HG03280 (cell line): ENCODE measurements around the gene COMT.
"Not testable (repeated sequence)": the region's sequence is repeated elsewhere in the genome, so short reads cannot be mapped to it uniquely, and the experiment has no call there.

ENCODE experiments used
- ATAC-seq: cut with Tn5 transposase; IDR thresholded peaks from one replicate; pipeline ENCODE4 v1.9.1; 2021; ENCODE audit warnings: mild to moderate bottlenecking, moderate library complexity; ENCODE audit not compliant: unreplicated experiment

The COMT gene

DNA sequence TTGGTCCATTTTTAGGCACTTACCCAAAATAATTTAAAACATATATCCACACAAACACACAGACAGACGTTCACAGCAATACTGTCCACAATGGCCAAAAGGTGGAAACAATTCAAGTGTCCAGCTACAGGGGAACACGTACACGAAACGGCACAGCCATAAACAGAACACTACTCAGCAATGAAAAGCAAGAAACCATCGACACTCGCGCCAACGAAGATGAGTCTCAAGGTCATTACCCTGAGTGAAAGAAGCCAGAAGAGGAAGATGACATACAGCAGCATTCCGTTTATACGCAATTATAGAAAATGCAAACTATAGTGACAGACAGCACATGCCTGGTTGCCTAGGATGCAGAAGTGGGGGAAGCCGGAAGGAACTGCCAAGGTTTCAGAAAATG is 13.4 kb upstream of the COMT start:
- no peak for ATAC-seq

DNA sequence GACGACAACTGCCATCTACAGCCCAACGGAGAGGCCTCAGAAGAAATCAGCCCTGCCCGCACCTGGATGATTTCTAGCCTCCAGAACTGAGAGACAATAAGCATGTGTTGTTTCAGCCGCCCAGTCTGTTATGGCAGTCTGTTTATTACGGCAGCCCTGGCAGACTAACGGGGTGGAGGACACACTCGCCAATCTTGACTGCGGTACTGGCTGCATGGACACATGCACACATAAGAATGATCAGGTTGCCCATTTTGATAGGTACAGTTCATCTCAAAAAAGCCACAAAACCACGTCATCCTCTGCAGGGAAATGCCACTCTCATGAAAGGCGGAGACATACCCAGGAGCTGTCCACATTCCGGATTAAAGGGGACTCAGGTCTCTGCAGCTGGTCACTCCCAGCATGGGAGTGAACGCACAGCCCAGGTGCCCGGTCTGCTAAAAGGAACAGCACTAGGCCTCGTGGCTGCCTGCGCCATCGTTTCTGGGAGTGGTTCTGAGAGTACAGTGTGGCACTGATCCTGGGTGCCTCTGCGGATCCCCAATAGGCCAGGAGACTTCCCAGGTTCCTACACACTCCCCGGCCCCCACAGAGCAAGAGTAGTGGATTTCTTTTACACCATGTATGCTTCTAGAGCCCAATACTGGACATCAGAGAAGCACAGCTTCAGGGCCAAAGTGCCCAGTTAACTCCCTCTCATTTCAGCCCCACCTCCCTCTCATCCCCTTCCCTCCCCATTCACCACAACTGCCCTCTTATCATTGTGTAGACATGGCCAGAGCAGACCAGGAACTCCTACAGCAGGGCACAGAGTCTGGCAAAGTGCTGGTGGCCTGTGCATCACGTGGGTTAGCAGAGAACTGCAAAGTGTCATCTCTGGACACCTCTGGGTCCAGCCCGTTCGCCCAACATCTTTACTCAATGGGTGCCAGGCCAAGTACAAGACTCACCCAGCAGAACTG is 11.7 kb upstream of the COMT start:
- no peak for ATAC-seq

DNA sequence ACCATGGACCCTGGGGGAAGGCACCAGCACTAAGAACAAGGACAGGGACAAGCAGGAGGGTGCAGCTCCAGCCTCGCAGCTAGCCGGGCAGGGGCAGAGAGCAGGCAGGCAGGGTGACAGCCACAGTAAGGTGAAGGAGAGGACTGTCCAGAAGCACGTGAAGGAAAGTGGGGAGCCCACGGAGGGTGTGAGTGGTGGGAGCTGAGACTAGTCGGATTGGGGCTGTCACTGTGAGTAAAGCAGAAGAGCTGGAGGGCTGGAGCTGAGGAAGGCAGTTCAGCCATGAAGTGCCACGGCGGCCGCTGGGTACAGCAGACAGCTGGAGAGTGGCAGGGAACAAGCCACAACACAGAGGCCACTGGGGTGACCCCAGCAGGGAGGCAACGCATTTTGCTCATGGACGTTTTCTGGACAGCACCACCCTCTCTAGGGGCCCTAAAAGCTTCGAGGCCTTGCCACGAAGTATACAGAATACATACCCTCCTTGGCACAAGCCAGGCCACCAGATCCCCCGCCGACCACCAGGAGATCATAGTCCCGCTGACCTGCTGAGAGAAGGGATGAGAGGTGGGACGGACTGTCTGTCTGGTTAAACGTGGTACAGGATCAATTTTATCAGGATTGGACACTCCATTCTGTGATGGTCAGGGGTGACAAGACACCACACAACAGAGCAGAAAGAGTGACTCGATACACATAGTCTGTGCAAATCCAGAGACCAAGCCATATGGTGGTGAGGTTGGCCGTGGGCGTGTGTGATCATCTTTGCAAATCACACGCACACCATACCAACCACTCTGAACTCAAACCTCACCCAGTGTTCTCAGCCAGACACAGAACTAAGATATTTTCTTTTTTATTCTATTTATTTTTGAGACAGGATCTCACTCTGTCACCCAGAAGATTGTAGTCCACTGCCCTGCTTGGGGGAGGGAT is 10.8 kb upstream of the COMT start:
- ATAC-seq, result no peak

DNA sequence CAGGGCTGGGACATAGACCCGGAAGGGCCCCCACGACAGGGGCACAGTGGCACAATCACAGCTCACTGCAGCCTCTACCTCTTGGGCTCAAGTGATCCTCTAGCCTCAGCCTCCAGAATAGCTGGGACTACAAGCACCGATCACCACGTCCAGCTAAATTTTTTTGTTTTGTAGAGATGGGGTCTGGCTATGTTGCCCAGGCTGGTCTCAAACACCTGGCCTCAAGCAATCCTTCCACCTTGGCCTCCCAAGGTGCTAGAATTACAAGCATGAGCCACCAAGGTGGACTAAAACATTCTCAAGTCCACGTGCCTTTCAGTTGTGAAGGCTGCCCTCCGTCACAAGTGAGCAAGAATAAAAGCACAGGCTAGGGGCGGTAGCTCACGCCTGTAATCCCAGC is 10.1 kb upstream of the COMT start:
- ATAC-seq, result no peak

DNA sequence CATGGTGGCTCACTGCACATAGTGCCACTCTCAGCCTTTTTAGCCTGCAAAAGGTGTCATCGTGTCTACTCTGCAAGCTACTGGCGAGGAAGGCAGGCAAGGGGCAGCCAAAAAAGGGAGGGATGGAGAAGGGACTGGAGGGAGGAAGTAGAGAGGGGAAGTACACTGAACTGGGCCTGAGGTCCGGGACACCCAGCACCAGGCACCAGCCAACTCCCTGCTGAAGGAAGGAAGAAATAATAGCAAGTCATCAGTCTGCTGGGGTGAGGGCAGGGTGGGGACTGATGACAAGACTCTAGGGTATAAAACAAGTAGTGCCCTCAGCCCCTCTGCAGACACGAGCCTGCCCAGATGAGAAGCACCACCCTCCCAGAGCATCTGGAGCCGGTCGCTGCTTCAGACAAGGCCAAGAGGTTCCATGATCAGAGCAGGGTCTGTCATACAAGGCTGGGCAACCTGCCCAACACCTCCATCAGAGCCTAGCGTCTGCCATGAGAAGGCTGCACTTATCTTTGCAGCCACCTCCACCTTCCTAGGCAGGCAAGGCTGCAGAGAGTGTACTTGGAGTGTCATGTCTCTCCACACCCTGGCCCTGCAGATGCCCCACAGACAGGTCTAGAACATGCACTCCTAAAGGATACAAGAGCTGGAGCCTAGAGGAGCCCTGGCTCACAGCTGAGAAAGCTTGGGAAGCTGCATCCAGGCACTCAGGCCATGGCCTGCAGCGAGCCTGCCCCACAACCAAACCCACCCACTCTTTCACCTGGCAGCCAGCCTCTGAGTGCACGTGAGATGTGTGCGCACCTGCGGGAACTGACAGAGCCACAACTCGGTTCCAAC is 9.0 kb upstream of the COMT start:
- ATAC-seq, result no peak

DNA sequence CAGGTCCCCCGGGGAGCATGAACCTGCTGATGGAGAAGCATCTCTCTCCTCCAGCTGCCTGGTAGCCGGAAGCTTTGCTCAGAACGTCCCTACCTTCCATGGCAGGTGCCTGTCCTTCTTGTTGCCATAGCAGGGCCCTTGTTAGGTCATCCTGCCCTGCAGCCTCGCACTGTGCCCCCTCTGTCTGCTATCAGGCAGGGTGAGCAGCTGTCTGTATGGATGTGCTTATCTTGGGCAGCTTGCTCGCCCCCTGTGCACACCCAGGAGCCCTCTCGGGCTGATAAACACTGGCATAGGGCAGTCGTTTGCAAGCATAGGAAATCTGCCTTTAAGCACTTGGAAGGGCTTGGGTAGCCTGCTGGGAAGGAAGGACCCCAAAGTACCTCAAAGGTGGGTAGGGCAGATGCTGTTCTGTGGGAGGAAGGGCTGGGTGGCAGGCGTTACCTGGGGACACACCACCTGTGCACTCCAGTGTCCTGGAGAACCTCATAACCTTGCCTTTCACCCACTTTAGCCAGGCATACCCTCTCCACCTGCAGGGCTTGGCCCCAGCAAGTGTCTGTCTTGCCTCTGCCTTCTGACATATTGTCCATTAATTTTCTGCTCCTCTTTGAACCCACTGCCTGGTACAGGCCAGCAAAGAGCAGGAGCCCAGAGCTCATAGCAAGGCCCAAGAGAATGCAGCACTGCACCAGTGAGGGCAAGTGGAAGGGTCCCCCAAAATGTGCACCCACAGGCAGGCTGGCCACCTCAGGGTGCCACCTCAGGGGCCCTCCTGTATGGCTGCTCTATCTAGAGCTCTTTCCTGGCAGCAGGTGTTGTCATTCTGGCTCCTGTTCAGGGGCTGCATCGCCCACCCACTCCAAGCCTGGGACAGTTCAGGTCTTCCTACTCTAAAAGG is 8.0 kb upstream of the COMT start:
- no peak for ATAC-seq

DNA sequence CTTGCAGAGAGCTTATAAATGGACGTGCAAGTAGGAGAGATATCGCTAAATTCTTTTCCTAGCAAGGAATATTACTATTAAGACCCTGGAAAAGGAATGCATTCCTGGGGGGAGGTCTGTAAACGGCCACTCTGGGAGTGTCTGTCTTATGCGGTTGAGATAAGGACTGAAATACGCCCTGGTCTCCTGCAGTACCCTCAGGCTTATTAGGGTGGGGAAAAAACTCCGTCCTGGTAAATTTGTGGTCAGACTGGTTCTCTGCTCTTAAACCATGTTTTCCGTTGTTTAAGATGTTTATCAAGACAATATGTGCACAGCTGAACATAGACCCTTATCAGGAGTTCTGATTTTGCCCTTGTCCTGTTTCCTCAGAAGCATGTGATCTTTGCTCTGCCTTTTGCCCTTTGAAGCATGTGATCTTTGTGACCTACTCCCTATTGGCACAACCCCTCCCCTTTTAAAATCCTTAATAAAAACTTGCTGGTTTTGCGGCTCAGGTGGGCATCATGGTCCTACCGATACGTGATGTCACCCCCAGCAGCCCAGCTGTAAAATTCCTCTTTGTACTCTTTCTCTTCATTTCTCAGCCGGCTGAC is 6.4 kb upstream of the COMT start:
- ATAC-seq, result not testable (repeated sequence)

DNA sequence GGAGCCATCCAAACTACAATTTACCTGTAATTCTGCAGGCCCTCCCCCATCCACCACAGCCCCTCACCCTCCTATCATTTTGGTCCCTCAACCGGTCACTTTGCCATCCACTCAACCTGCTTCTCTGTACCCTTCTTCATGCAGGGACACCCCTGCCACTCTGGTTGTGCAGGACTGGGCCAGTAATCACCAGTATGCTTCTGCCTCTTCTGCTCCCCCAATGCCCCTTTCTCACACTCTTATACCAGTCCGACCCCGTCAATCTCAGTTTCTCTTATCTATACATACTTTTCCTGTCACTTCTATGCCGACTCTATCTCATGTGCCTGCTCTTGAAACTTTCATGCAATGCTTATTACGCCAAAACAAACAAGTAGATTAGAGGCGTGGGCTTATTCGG is 5.1 kb upstream of the COMT start:
- no peak for ATAC-seq

DNA sequence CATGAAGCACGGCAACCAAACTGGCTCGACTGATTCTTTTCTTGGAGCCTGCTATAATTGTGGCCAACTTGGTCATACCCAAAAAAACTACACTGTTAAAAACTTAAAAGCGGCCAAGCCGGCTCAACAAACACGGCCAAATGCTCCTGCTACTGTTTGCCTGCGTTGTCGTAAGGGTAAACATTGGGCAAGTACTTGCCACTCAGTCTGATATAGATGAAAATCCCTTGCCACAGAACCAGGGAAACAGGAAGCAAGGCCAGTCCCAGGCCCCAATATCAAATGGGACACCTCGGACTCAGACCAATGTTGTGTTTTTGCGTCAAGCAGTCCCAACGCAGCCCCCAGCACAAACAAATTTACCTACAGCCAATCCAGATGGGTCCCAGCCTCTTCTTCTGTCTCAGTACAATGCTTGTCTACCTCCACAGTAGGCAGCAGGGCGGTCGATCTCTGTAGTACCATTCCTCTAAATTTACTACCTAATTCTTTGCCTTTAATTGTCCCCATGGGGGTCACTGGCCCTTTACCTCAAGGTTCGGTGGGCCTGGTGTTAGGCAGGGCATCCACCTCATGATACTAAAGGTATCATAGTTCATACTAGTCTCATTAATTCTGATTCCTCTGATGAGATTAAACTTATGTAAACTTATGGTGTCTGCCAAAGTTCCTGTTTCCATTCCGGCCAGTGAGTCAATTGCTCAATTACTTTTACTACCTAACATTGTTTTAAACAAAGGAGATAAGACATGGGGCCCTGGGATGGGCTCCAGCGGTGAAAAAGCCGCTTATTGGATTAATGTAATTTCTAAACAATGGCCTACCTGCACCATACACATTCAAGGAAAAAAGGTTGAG is 3.7 kb upstream of the COMT start:
- ATAC-seq, result no peak

DNA sequence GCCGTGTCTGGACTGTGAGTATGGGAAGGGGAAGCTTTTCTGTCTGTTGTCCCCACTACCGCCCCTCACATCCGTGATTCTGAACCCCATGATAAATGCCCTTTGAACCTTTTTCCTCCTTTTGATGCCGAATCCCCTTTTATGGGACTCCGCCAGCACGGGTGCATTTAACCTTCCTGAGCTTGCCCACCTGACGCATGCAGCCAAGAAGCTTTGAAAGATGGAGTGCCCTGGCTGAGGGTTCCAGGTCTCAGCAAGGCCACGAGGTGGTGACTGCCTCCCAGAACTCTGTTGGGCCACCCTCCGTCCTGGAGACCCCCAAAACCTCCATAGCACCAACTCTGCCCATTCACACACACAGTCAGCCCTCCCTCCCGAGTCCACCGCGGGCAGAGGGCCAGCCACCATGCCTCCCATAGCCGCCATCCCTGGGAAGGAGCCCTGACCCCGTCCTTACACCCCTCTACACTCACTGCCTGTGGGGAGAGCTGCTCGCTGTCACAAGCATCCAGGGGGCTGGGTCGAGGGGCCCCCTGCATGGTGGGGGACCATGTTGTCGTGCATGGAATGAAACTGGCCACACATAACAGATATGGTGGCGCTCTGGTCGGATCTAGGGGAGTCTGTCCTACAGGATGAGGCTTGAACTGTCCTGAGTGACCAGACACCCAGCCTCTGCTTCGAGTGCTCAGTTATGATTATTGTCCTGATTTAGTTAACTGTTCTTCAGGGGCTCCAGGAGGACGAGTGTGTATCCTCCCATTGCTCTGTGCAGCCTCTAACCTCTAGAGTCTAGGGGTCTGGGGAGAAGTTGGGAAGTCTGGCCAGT is 822 bp upstream of the COMT start:
- ATAC-seq, result no peak

DNA sequence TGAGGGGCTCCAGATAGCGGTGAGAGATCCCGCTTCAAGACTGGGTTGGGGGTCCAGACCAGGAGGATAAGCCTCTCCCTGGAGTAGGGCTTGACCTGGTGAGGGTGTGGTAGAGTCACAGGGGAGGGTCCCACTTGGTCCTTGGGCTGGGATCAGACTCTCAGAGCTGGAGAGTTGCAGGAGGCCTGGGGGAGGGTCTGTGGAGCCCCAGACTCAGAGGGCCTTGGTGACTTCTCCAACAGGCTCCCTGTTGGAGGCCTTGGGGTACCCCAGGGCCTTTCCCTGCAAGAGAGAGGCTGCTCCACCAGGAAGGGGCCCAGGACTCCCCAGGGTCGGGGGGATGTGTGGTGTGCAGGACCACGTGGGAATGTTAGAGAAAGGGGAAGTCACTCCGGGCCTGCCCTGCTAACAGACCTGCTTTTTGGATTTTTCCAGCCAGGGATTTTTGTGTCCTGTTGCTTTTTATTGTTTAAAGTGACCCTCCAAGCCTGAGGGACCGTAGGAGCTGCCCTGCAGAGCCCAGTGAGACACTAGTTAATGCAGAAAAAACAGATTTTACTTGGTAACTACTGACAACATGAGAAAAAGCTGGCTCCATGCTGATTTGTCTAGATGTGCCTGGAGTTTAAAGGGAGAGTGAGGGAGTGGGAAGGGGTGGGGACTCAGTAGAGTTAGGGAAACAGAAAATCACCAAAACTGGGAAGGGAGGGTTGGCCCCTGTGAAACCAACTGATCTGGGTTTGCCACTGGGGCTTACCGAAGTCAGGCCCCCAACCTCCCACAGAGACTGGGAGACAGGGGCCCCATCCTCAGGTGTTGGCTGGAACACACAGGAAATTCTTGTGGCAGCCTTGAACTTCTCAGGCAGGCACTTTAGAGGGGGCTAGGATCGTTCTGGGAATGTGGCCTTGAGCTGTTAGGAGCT is 847 bp downstream of the COMT start:
- ATAC-seq, result no peak

DNA sequence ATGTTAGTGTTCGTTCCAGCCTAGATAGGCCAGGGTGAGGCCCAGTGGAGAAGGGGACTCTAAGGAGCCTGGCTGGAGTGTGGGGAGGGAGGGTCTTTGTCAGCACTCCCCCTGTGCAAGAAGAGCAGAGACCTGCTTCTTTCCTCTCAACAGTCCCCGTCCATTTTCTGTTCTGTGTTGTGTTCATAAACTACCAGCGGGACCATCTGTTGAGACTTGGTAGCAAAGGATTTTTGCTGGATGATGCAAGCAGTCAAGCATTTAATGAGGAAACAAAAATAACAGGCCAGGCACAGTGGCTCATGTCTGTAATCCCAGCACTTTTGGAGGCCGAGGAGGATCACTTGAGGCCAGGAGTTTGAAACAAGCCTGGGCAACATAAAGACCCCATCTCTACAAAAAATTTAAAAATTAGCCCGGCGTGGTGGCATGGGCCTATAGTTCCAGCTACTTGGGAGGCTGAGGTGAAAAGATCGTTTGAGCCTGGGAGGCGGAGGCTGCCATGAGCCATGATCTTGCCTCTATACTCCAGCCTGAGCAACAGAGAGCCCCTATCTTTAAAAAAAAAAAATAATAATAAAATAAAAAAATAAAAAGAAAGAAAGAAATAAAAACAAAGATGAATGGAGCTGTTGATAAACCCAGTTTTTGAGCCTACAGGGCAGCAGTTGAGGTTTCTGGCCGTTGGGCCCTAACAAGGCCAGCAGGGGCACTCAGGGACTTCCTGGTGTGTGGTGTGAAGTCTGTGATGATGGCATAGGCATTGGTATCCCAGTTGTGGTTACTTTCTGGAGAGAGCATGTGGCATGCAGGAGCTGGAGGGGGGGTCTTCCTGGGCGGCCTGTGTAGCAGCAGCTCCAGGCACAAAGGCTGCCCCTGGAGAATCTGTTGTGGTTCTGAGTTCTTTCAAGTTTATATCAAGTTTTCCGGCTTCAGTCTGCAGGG is 1.8 kb downstream of the COMT start:
- ATAC-seq, result no peak

DNA sequence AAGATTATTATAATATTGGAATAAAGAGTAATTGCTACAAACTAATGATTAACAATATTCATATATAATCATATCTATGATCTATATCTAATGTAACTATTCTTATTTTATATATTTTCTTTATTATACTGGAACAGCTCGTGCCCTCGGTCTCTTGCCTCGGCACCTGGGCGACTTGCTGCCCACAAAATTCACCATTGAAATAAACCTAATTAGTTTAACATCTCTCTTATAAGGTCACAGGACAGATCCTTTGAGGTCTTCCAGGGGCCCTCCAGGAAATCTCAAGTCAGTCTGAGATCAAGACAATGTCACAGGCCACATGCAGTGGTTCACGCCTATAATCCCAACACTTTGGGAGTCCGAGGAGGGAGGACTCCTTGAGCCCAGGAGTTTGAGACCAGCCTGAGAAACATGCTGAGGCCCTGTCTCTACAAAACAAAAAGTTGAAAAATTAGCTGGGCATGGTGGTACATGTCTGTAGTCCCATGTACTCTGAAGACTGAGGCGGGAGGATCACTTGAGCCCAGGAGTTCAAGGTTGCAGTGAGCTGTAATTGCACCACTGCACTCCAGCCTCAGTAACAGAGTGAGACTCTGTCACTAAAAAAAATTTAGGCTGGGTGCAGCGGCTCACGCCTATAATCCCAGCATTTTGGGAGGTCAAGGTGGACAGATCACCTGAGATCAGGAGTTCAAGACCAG is 6.6 kb downstream of the COMT start:
- no peak for ATAC-seq

DNA sequence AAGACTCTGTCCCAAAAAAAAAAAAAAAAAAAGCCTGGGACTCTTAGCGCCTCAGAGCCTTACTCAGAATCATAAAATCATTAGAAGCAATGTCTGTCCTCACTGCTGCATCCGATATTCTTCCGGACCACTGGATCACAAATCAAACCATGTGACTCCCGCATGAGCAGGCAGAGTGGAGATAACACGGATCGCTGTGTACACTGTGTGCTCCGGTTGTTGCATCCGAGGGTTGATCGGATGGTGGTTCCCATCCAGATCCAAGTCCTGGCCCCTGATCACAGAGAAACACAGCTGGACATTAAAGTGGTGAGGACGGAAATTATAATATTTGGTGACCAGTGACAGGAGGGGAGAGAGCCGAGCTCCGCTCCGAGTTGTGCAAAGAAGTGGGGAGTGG is 9.8 kb downstream of the COMT start:
- no peak for ATAC-seq
